H9 (cell line): ENCODE measurements around the gene WSB2. TPM values are rescaled to one million over a fixed set of nuclear protein-coding genes. Genes with fewer than 3 reads are reported as not detected.

ENCODE experiments used
- DNase-seq: peaks from one replicate; pipeline ENCODE4 v3.0.0-alpha.2; 2017
- H2AFZ ChIP-seq: one replicate; pipeline ENCODE4 v1.6.1; 2013; ENCODE audit warnings: mild to moderate bottlenecking, low read length, control low read depth, moderate library complexity
- H2AK5ac ChIP-seq: 2 replicates; pipeline ENCODE4 v1.6.1; 2013; ENCODE audit warnings: low read length, control low read depth, mixed read lengths; ENCODE audit not compliant: insufficient read length
- H2BK120ac ChIP-seq: one replicate; pipeline ENCODE4 v1.6.1; 2013; ENCODE audit warnings: low read depth, mild to moderate bottlenecking, low read length, control low read depth, inconsistent platforms; ENCODE audit not compliant: poor library complexity, severe bottlenecking
- H2BK12ac ChIP-seq: 2 replicates; pipeline ENCODE4 v1.6.1; 2013; ENCODE audit warnings: low read length, control low read depth, mixed read lengths, low read depth; ENCODE audit not compliant: insufficient read length
- H2BK15ac ChIP-seq: 2 replicates; pipeline ENCODE4 v1.6.1; 2013; ENCODE audit warnings: low read depth, low read length, control low read depth
- H2BK20ac ChIP-seq: one replicate; pipeline ENCODE4 v1.6.1; 2013; ENCODE audit warnings: low read depth, mild to moderate bottlenecking, low read length, control low read depth, inconsistent platforms; ENCODE audit not compliant: poor library complexity, severe bottlenecking
- H2BK5ac ChIP-seq: 2 replicates; pipeline ENCODE4 v1.6.1; 2013; ENCODE audit warnings: low read length, control low read depth, mixed read lengths; ENCODE audit not compliant: insufficient read length
- H3K14ac ChIP-seq: 2 replicates; pipeline ENCODE4 v1.6.1; 2013; ENCODE audit warnings: low read length, control low read depth; ENCODE audit not compliant: insufficient read depth
- H3K18ac ChIP-seq: 2 replicates; pipeline ENCODE4 v1.6.1; 2013; ENCODE audit warnings: low read depth, mild to moderate bottlenecking, mixed read lengths, low read length, control low read depth; ENCODE audit not compliant: insufficient read length
- H3K23ac ChIP-seq: 2 replicates; pipeline ENCODE4 v1.6.1; 2013; ENCODE audit warnings: low read length, control low read depth, mixed read lengths, low read depth; ENCODE audit not compliant: insufficient read length
- H3K23me2 ChIP-seq: 2 replicates; pipeline ENCODE4 v1.6.1; 2013; ENCODE audit warnings: low read depth, mild to moderate bottlenecking, mixed read lengths, low read length, control low read depth; ENCODE audit not compliant: insufficient read length, poor library complexity, severe bottlenecking
- H3K27ac ChIP-seq: 2 replicates; pipeline ENCODE4 v1.5.1; 2013; ENCODE audit warnings: low read length, control low read depth, mixed read lengths, low read depth; ENCODE audit not compliant: insufficient read length
- H3K27me3 ChIP-seq: 2 replicates; pipeline ENCODE4 v1.6.1; 2013; ENCODE audit warnings: low read length, control low read depth, inconsistent platforms; ENCODE audit not compliant: insufficient read depth
- H3K4ac ChIP-seq: 2 replicates; pipeline ENCODE4 v1.6.1; 2013; ENCODE audit warnings: low read depth, mild to moderate bottlenecking, control low read depth, inconsistent platforms, low read length, moderate library complexity
- H3K4me1 ChIP-seq: 2 replicates; pipeline ENCODE4 v1.6.1; 2013; ENCODE audit warnings: low read length, control low read depth, inconsistent platforms; ENCODE audit not compliant: insufficient read depth
- H3K4me2 ChIP-seq: 2 replicates; pipeline ENCODE4 v1.6.1; 2013; ENCODE audit warnings: low read length, control low read depth, mixed read lengths; ENCODE audit not compliant: insufficient read length, insufficient read depth
- H3K56ac ChIP-seq: 2 replicates; pipeline ENCODE4 v1.6.1; 2013; ENCODE audit warnings: low read depth, mild to moderate bottlenecking, mixed read lengths, low read length, control low read depth; ENCODE audit not compliant: insufficient read length
- H3K79me1 ChIP-seq: 2 replicates; pipeline ENCODE4 v1.6.1; 2013; ENCODE audit warnings: low read depth, mild to moderate bottlenecking, moderate library complexity, low read length, control low read depth, inconsistent platforms; ENCODE audit not compliant: insufficient read depth, poor library complexity, severe bottlenecking
- H3K79me2 ChIP-seq: 2 replicates; pipeline ENCODE4 v1.6.1; 2013; ENCODE audit warnings: low read length, control low read depth, inconsistent platforms; ENCODE audit not compliant: insufficient read depth
- H3K9ac ChIP-seq: 2 replicates; pipeline ENCODE4 v1.6.1; 2013; ENCODE audit warnings: low read length, control low read depth, mixed read lengths; ENCODE audit not compliant: insufficient read length; ENCODE audit errors: extremely low read depth
- H3K9me3 ChIP-seq: one replicate; pipeline ENCODE4 v1.6.1; 2013; ENCODE audit warnings: low read depth, low read length, inconsistent platforms; ENCODE audit not compliant: control insufficient read depth
- H3T11ph ChIP-seq: one replicate; pipeline ENCODE4 v1.6.1; 2013; ENCODE audit warnings: mild to moderate bottlenecking, low read length, control low read depth, inconsistent platforms
- H4K20me1 ChIP-seq: one replicate; pipeline ENCODE4 v1.6.1; 2013; ENCODE audit not compliant: control insufficient read depth, insufficient read length, insufficient read depth
- H4K5ac ChIP-seq: 2 replicates; pipeline ENCODE4 v1.6.1; 2013; ENCODE audit warnings: low read depth, mild to moderate bottlenecking, mixed read lengths, low read length, control low read depth; ENCODE audit not compliant: insufficient read length
- H4K8ac ChIP-seq: replicated peaks from 2 replicates; pipeline ENCODE4 v1.6.1; 2013; ENCODE audit warnings: low read length, control low read depth, mixed read lengths, low read depth; ENCODE audit not compliant: insufficient read length
- H4K91ac ChIP-seq: 2 replicates; pipeline ENCODE4 v1.6.1; 2013; ENCODE audit warnings: low read depth, mild to moderate bottlenecking, moderate library complexity, mixed read lengths, low read length, control low read depth; ENCODE audit not compliant: insufficient read length
- H3K27ac Mint-ChIP-seq, 3 experiments: 2 replicates in 2 of 3; 3 replicates in 1 of 3; pipeline ENCODE4 v1.8.0; 2020 to 2021; ENCODE audit warnings: mixed read lengths in 3 of 3, mild to moderate bottlenecking in 1 of 3, moderate library complexity in 1 of 3
- H3K27me3 Mint-ChIP-seq: 2 replicates; pipeline ENCODE4 v1.8.0; 2021; ENCODE audit warnings: low read depth, mild to moderate bottlenecking, moderate library complexity, mixed read lengths
- H3K36me3 Mint-ChIP-seq, 3 experiments: 2 replicates in 2 of 3; 3 replicates in 1 of 3; pipeline ENCODE4 v1.8.0; 2020 to 2021; ENCODE audit warnings: low read depth in 3 of 3, mixed read lengths in 3 of 3; ENCODE audit not compliant: insufficient read depth in 1 of 3
- H3K4me1 Mint-ChIP-seq, 2 experiments: 2 replicates each; pipeline ENCODE4 v1.8.0; 2020; ENCODE audit warnings: mixed read lengths in 2 of 2
- H3K4me3 Mint-ChIP-seq, 2 experiments: 2 replicates in 1 of 2; 3 replicates in 1 of 2; pipeline ENCODE4 v1.8.0; 2020 to 2021; ENCODE audit warnings: mild to moderate bottlenecking in 2 of 2, mixed read lengths in 2 of 2, moderate library complexity in 1 of 2
- H3K9me3 Mint-ChIP-seq, 2 experiments: 2 replicates in 1 of 2; 3 replicates in 1 of 2; pipeline ENCODE4 v1.8.0; 2020; ENCODE audit warnings: mild to moderate bottlenecking in 2 of 2, mixed read lengths in 2 of 2, moderate library complexity in 1 of 2
- WGBS: extraction: QIAGEN DNeasy Blood & Tissue Kit; methylation state at CpG from one replicate; pipeline ENCODE4 v1.1.7; 2013; ENCODE audit warnings: missing lambda C conversion rate, low lambda C conversion rate, mixed read lengths; ENCODE audit not compliant: insufficient read length; ENCODE audit errors: extremely low coverage; 5-methylcytosine and 5-hydroxymethylcytosine counted together
- total RNA-seq: library from RNA; stranded (reverse); gene quantifications from 2 replicates; pipeline ENCODE4 v1.2.1, GENCODE V29; 2021
- TF ChIP-seq, protein P1 (sequence below): fragments of 200-600 bp; sonication (generic); conservative IDR thresholded peaks from 3 replicates; pipeline ENCODE4 v1.8.0; 2021; ENCODE audit warnings: antibody characterized with exemption, mild to moderate bottlenecking

The WSB2 gene
- total RNA-seq, 1 experiment from 2014 or later = 58.6 TPM

DNA sequence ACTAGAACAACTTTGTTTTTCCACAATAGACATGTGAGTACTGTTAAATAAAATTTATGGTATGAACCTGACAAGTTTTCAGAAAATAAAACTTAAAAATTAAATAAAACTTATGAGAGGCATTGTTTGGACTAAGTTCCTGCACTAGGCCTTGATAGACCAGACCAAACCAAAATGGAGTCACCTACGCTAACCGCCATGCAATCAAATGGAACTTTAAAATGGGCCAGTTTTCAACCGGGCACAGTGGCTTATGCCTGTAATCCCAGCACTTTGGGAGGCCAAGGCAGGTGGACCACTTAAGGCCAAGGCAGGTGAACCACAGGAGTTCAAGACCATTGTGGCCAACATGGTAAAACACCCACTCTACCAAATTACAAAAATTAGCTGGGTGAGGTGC is 49.6 kb downstream of the WSB2 start:
- no peak overlapping the region for H3K23ac ChIP-seq
- H2BK5ac ChIP-seq = no peak overlapping the region
- no peak overlapping the region for H2BK20ac ChIP-seq
- H3K56ac ChIP-seq = no peak overlapping the region
- peaks cover 0 to 3% of the 10 kb centered on the region in 2 experiments; a peak in 2 of 5 replicates for H3K9me3 Mint-ChIP-seq
- no peak overlapping the region for H3K9ac ChIP-seq
- no peak overlapping the region for H2BK12ac ChIP-seq
- no peaks in the 10 kb centered on the region for H3K36me3 Mint-ChIP-seq
- TF ChIP-seq, protein P1, sequence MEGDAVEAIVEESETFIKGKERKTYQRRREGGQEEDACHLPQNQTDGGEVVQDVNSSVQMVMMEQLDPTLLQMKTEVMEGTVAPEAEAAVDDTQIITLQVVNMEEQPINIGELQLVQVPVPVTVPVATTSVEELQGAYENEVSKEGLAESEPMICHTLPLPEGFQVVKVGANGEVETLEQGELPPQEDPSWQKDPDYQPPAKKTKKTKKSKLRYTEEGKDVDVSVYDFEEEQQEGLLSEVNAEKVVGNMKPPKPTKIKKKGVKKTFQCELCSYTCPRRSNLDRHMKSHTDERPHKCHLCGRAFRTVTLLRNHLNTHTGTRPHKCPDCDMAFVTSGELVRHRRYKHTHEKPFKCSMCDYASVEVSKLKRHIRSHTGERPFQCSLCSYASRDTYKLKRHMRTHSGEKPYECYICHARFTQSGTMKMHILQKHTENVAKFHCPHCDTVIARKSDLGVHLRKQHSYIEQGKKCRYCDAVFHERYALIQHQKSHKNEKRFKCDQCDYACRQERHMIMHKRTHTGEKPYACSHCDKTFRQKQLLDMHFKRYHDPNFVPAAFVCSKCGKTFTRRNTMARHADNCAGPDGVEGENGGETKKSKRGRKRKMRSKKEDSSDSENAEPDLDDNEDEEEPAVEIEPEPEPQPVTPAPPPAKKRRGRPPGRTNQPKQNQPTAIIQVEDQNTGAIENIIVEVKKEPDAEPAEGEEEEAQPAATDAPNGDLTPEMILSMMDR = no peak
- no peak overlapping the region for H2AFZ ChIP-seq
- H3T11ph ChIP-seq = no peak overlapping the region
- no peak overlapping the region for H2AK5ac ChIP-seq
- H3K4me1 Mint-ChIP-seq = peaks cover 0 to 7% of the 10 kb centered on the region in 2 experiments; a peak in 3 of 4 replicates
- H3K4me3 Mint-ChIP-seq = no peak overlapping the region
- H3K23me2 ChIP-seq = no peaks in the 10 kb centered on the region
- H3K18ac ChIP-seq = no peak overlapping the region
- H3K4me2 ChIP-seq = no peak overlapping the region
- no peak for DNase-seq
- H3K27me3 ChIP-seq = no peaks in the 10 kb centered on the region
- H3K4ac ChIP-seq = no peak overlapping the region
- no peak overlapping the region for H4K5ac ChIP-seq
- H2BK120ac ChIP-seq = no peak overlapping the region
- no peak overlapping the region for H3K27ac Mint-ChIP-seq
- H3K9me3 ChIP-seq = no peaks in the 10 kb centered on the region
- no peaks in the 10 kb centered on the region for H3K79me1 ChIP-seq
- no CpG with 5 or more reads among the region's 3 CpGs for WGBS
- H4K8ac ChIP-seq = no peak overlapping the region
- no peaks in the 10 kb centered on the region for H3K79me2 ChIP-seq
- H3K14ac ChIP-seq = no peak overlapping the region
- H2BK15ac ChIP-seq = no peak overlapping the region
- no peak overlapping the region for H4K91ac ChIP-seq
- no peak overlapping the region for H3K27ac ChIP-seq
- no peaks in the 10 kb centered on the region for H4K20me1 ChIP-seq
- H3K27me3 Mint-ChIP-seq = no peaks in the 10 kb centered on the region; the same call in 1 of the 2 replicates
- H3K4me1 ChIP-seq = no peaks in the 10 kb centered on the region
